IMR-90 (cell line): ENCODE data around the gene RSBN1.

Source experiments
- BHLHE40 ChIP-seq: fragments of 150-350 bp; IDR thresholded peaks from 2 replicates; pipeline ENCODE4 v1.6.1; 2016; ENCODE audit warnings: mild to moderate bottlenecking, low read depth, low read length
- CEBPB ChIP-seq: IDR thresholded peaks from 2 replicates; pipeline ENCODE4 v1.6.1; 2012; ENCODE audit warnings: low read depth, low read length, improper control_type of control experiment
- CHD1 ChIP-seq: IDR thresholded peaks from 2 replicates; pipeline ENCODE4 v1.6.1; 2012; ENCODE audit warnings: low read depth, low read length, improper control_type of control experiment
- CTCF ChIP-seq: conservative IDR thresholded peaks from 2 replicates; pipeline ENCODE4 v1.5.1; 2012; ENCODE audit warnings: mild to moderate bottlenecking, low read depth, low read length, improper control_type of control experiment
- ELK1 ChIP-seq: fragments of 150-350 bp; IDR thresholded peaks from 2 replicates; pipeline ENCODE4 v1.6.1; 2016; ENCODE audit warnings: low read depth, mild to moderate bottlenecking, low read length, moderate library complexity, borderline replicate concordance
- MAFK ChIP-seq: IDR thresholded peaks from 2 replicates; pipeline ENCODE4 v1.6.1; 2012; ENCODE audit warnings: low read depth, low read length, improper control_type of control experiment
- MAZ ChIP-seq: IDR thresholded peaks from 2 replicates; pipeline ENCODE4 v1.6.1; 2012; ENCODE audit warnings: low read depth, mild to moderate bottlenecking, low read length, improper control_type of control experiment, moderate library complexity, borderline replicate concordance
- MXI1 ChIP-seq: IDR thresholded peaks from 2 replicates; pipeline ENCODE4 v1.6.1; 2012; ENCODE audit warnings: low read depth, mild to moderate bottlenecking, low read length, moderate library complexity, borderline replicate concordance
- NFE2L2 ChIP-seq: fragments of 150-350 bp; IDR thresholded peaks from 2 replicates; pipeline ENCODE4 v1.6.1; 2016; ENCODE audit warnings: low read depth, mild to moderate bottlenecking, low read length
- POLR2A ChIP-seq: IDR thresholded peaks from 2 replicates; pipeline ENCODE4 v1.6.1; 2012; ENCODE audit warnings: mild to moderate bottlenecking, low read depth, low read length
- RAD21 ChIP-seq: IDR thresholded peaks from 2 replicates; pipeline ENCODE4 v1.6.1; 2012; ENCODE audit warnings: low read length, improper control_type of control experiment
- RCOR1 ChIP-seq: IDR thresholded peaks from 2 replicates; pipeline ENCODE4 v1.6.1; 2012; ENCODE audit warnings: mild to moderate bottlenecking, low read length, improper control_type of control experiment; ENCODE audit not compliant: insufficient replicate concordance
- SMC3 ChIP-seq: fragments of 150-350 bp; IDR thresholded peaks from 2 replicates; pipeline ENCODE4 v1.6.1; 2016; ENCODE audit warnings: low read depth, mild to moderate bottlenecking, antibody characterized with exemption, low read length, moderate library complexity
- USF2 ChIP-seq: fragments of 150-350 bp; IDR thresholded peaks from 2 replicates; pipeline ENCODE4 v1.6.1; 2017; ENCODE audit warnings: mild to moderate bottlenecking, antibody characterized with exemption, low read length, low read depth

- TF ChIP-seq CTCF (no peak), NFE2L2 (no peak), USF2 (no peak), POLR2A (no peak), BHLHE40 (no peak), CEBPB (no peak), MAFK (no peak), SMC3 (no peak), MXI1 (no peak), ELK1 (no peak), RAD21 (no peak), MAZ (no peak), CHD1 (no peak), RCOR1 (no peak)
Observed at GRCh38 chr1:113849072-113849471, 36.8 kb upstream of the RSBN1 start.
